Mesendoderm (in vitro differentiated cells): ENCODE results near the gene PCBP3.

Experiments used
- DNase-seq: peaks from one replicate; pipeline ENCODE4 v3.0.0; 2013
- H2AK5ac ChIP-seq: 2 replicates; pipeline ENCODE4 v1.6.1; 2013; ENCODE audit warnings: low read length, inconsistent platforms
- H2BK120ac ChIP-seq: 2 replicates; pipeline ENCODE4 v1.6.1; 2013; ENCODE audit warnings: low read depth, mild to moderate bottlenecking, low read length, moderate library complexity, mixed read lengths
- H2BK15ac ChIP-seq: replicated peaks from 2 replicates; pipeline ENCODE4 v1.6.1; 2013; ENCODE audit warnings: low read depth, mild to moderate bottlenecking, moderate library complexity
- H2BK5ac ChIP-seq: 2 replicates; pipeline ENCODE4 v1.6.1; 2013; ENCODE audit warnings: low read length, inconsistent platforms
- H3K18ac ChIP-seq: 2 replicates; pipeline ENCODE4 v1.6.1; 2013; ENCODE audit warnings: mild to moderate bottlenecking, low read length, mixed read lengths
- H3K23ac ChIP-seq: one replicate; pipeline ENCODE4 v1.6.1; 2013; ENCODE audit warnings: low read length
- H3K27ac ChIP-seq: 2 replicates; pipeline ENCODE4 v1.5.1; 2013; ENCODE audit warnings: low read depth, mild to moderate bottlenecking, inconsistent platforms, low read length, moderate library complexity
- H3K27me3 ChIP-seq: 2 replicates; pipeline ENCODE4 v1.6.1; 2013; ENCODE audit warnings: low read length, control low read depth, mild to moderate bottlenecking, inconsistent platforms; ENCODE audit not compliant: insufficient read depth, poor library complexity
- H3K36me3 ChIP-seq: 2 replicates; pipeline ENCODE4 v1.6.1; 2013; ENCODE audit warnings: low read length, inconsistent platforms; ENCODE audit not compliant: control insufficient read depth, insufficient read depth
- H3K4ac ChIP-seq: one replicate; pipeline ENCODE4 v1.6.1; 2013; ENCODE audit warnings: low read depth, mild to moderate bottlenecking, low read length, moderate library complexity
- H3K4me1 ChIP-seq: 2 replicates; pipeline ENCODE4 v1.6.1; 2013; ENCODE audit warnings: low read depth, low read length, inconsistent platforms; ENCODE audit not compliant: control insufficient read depth
- H3K4me2 ChIP-seq: 2 replicates; pipeline ENCODE4 v1.6.1; 2013; ENCODE audit warnings: low read length
- H3K4me3 ChIP-seq: 2 replicates; pipeline ENCODE4 v1.5.1; 2013; ENCODE audit warnings: mild to moderate bottlenecking, low read length
- H3K56ac ChIP-seq: one replicate; pipeline ENCODE4 v1.6.1; 2013; ENCODE audit warnings: low read length
- H3K79me1 ChIP-seq: 2 replicates; pipeline ENCODE4 v1.6.1; 2013; ENCODE audit warnings: low read length, inconsistent platforms
- H3K79me2 ChIP-seq: 2 replicates; pipeline ENCODE4 v1.6.1; 2013; ENCODE audit warnings: mild to moderate bottlenecking, low read length; ENCODE audit not compliant: control insufficient read depth, insufficient read depth
- H3K9ac ChIP-seq: 2 replicates; pipeline ENCODE4 v1.6.1; 2013; ENCODE audit warnings: low read length, inconsistent platforms
- H4K5ac ChIP-seq: one replicate; pipeline ENCODE4 v1.6.1; 2013; ENCODE audit warnings: low read length
- H4K8ac ChIP-seq: one replicate; pipeline ENCODE4 v1.6.1; 2013; ENCODE audit warnings: low read depth, mild to moderate bottlenecking, control low read depth, low read length, moderate library complexity
- WGBS: extraction: QIAGEN DNeasy Blood & Tissue Kit; methylation state at CpG from one replicate; pipeline ENCODE4 v1.1.7; 2013; ENCODE audit warnings: low lambda C conversion rate, missing lambda C conversion rate; ENCODE audit not compliant: insufficient coverage; ENCODE audit errors: extremely low coverage; 5-methylcytosine and 5-hydroxymethylcytosine counted together

Gene PCBP3

GRCh38 chr21:45740088-45740440, 96.5 kb downstream of the PCBP3 start:
- H2BK15ac ChIP-seq = no peak overlapping the region
- H3K18ac ChIP-seq = no peak overlapping the region
- H3K56ac ChIP-seq = no peak overlapping the region
- H3K79me2 ChIP-seq = no peaks in the 10 kb centered on the region
- H3K27ac ChIP-seq = no peak overlapping the region
- no peaks in the 10 kb centered on the region for H3K4me1 ChIP-seq
- no CpG with 5 or more reads among the region's 9 CpGs for WGBS
- no peak overlapping the region for H4K8ac ChIP-seq
- H3K4me3 ChIP-seq = no peak overlapping the region
- no peak for DNase-seq
- no peaks in the 10 kb centered on the region for H3K79me1 ChIP-seq
- no peak overlapping the region for H3K4me2 ChIP-seq
- H3K23ac ChIP-seq = no peak overlapping the region
- H4K5ac ChIP-seq = no peak overlapping the region
- no peaks in the 10 kb centered on the region for H3K27me3 ChIP-seq
- no peak overlapping the region for H2BK120ac ChIP-seq
- H3K9ac ChIP-seq = no peak overlapping the region
- no peak overlapping the region for H3K4ac ChIP-seq
- H3K36me3 ChIP-seq = no peaks in the 10 kb centered on the region
- no peak overlapping the region for H2AK5ac ChIP-seq
- no peak overlapping the region for H2BK5ac ChIP-seq

GRCh38 chr21:45740491-45741357, 97.2 kb downstream of the PCBP3 start:
- Histone ChIP-seq H3K4ac (no peak overlapping the region), H2BK5ac (no peak overlapping the region), H3K4me1 (no peaks in the 10 kb centered on the region), H2AK5ac (no peak overlapping the region), H3K79me2 (no peaks in the 10 kb centered on the region), H3K9ac (no peak overlapping the region), H3K18ac (no peak overlapping the region), H4K8ac (no peak overlapping the region), H3K56ac (no peak overlapping the region), H3K4me2 (no peak overlapping the region), H3K27me3 (no peaks in the 10 kb centered on the region), H2BK120ac (no peak overlapping the region), H3K27ac (no peak overlapping the region), H3K4me3 (no peak overlapping the region), H4K5ac (no peak overlapping the region), H2BK15ac (no peak overlapping the region), H3K79me1 (no peaks in the 10 kb centered on the region), H3K23ac (no peak overlapping the region), H3K36me3 (no peaks in the 10 kb centered on the region)
- DNase-seq = peak; percentile 16
- WGBS = no CpG with 5 or more reads among the region's 14 CpGs

- Histone ChIP-seq H3K9ac (no peak overlapping the region), H3K36me3 (no peaks in the 10 kb centered on the region), H3K27me3 (no peaks in the 10 kb centered on the region), H3K27ac (no peak overlapping the region), H3K56ac (no peak overlapping the region), H3K18ac (no peak overlapping the region), H3K4me2 (no peak overlapping the region), H3K23ac (no peak overlapping the region), H2BK120ac (no peak overlapping the region), H3K4me1 (no peaks in the 10 kb centered on the region), H3K4ac (no peak overlapping the region), H4K5ac (no peak overlapping the region), H3K4me3 (no peak overlapping the region), H3K79me2 (no peaks in the 10 kb centered on the region), H4K8ac (no peak overlapping the region), H2AK5ac (no peak overlapping the region), H3K79me1 (no peaks in the 10 kb centered on the region), H2BK5ac (no peak overlapping the region), H2BK15ac (no peak overlapping the region)
- peak; percentile 18 for DNase-seq
- WGBS = no CpG with 5 or more reads among the region's 6 CpGs
Observed at GRCh38 chr21:45741691-45742090, 98.2 kb downstream of the PCBP3 start.

- Histone ChIP-seq H3K9ac (no peak overlapping the region), H4K5ac (no peak overlapping the region), H3K79me1 (no peaks in the 10 kb centered on the region), H3K23ac (no peak overlapping the region), H3K36me3 (no peaks in the 10 kb centered on the region), H2BK5ac (no peak overlapping the region), H3K27ac (no peak overlapping the region), H2AK5ac (no peak overlapping the region), H4K8ac (no peak overlapping the region), H3K4me2 (no peak overlapping the region), H2BK15ac (no peak overlapping the region), H3K4ac (no peak overlapping the region), H3K79me2 (no peaks in the 10 kb centered on the region), H3K18ac (no peak overlapping the region), H3K56ac (no peak overlapping the region), H3K27me3 (no peaks in the 10 kb centered on the region), H3K4me1 (no peaks in the 10 kb centered on the region), H2BK120ac (no peak overlapping the region), H3K4me3 (no peak overlapping the region)
- no peak for DNase-seq
- no CpG with 5 or more reads among the region's 7 CpGs for WGBS
Observed at GRCh38 chr21:45742247-45742646, 98.7 kb downstream of the PCBP3 start.

GRCh38 chr21:45745256-45745655, 101.7 kb downstream of the PCBP3 start:
- H3K27me3 ChIP-seq = no peaks in the 10 kb centered on the region
- H3K79me2 ChIP-seq = no peaks in the 10 kb centered on the region
- DNase-seq = no peak
- no CpG with 5 or more reads among the region's 7 CpGs for WGBS
- H2BK120ac ChIP-seq = no peak overlapping the region
- no peak overlapping the region for H2BK15ac ChIP-seq
- no peak overlapping the region for H3K9ac ChIP-seq
- no peak overlapping the region for H2BK5ac ChIP-seq
- no peak overlapping the region for H3K4me3 ChIP-seq
- no peak overlapping the region for H3K4me2 ChIP-seq
- no peak overlapping the region for H3K18ac ChIP-seq
- no peak overlapping the region for H4K5ac ChIP-seq
- H3K27ac ChIP-seq = no peak overlapping the region
- H3K4ac ChIP-seq = no peak overlapping the region
- no peaks in the 10 kb centered on the region for H3K79me1 ChIP-seq
- H3K4me1 ChIP-seq = no peaks in the 10 kb centered on the region
- H4K8ac ChIP-seq = no peak overlapping the region
- no peaks in the 10 kb centered on the region for H3K36me3 ChIP-seq
- no peak overlapping the region for H3K23ac ChIP-seq
- no peak overlapping the region for H2AK5ac ChIP-seq
- H3K56ac ChIP-seq = no peak overlapping the region
